Liver (tissue), 9 donors: Measurements from ENCODE around the gene GFRA1. TPM values are rescaled to one million over a fixed set of nuclear protein-coding genes. Genes with fewer than 3 reads are reported as not detected.

Source experiments
- DNase-seq: peaks from one replicate; pipeline ENCODE4 v3.0.0-alpha.2; 2017; ENCODE audit warnings: low spot score
- H3K27ac ChIP-seq, 2 donors: one replicate each; pipeline ENCODE4 v1.7.0; 2013; ENCODE audit warnings: inconsistent platforms in 2 of 2, low read length in 2 of 2, control low read depth in 1 of 2, low read depth in 1 of 2, mild to moderate bottlenecking in 1 of 2
- H3K27me3 ChIP-seq, 4 donors: one replicate each; pipeline versions ENCODE4 v1.6.1 to v1.7.0; 2013; ENCODE audit warnings: low read length in 3 of 4, inconsistent platforms in 1 of 4, mild to moderate bottlenecking in 1 of 4, moderate library complexity in 1 of 4; ENCODE audit not compliant: control insufficient read depth in 4 of 4, insufficient read depth in 4 of 4
- H3K36me3 ChIP-seq, 4 donors: one replicate each; pipeline versions ENCODE4 v1.6.1 to v1.7.0; 2013; ENCODE audit warnings: low read length in 3 of 4, mild to moderate bottlenecking in 3 of 4, low read depth in 1 of 4, moderate library complexity in 1 of 4; ENCODE audit not compliant: control insufficient read depth in 4 of 4, insufficient read depth in 3 of 4
- H3K4me1 ChIP-seq, 4 donors: one replicate each; pipeline versions ENCODE4 v1.6.1 to v1.7.0; 2013; ENCODE audit warnings: low read length in 3 of 4, mild to moderate bottlenecking in 3 of 4, moderate library complexity in 1 of 4; ENCODE audit not compliant: control insufficient read depth in 4 of 4, insufficient read depth in 4 of 4
- H3K4me3 ChIP-seq, 3 donors: one replicate each; pipeline versions ENCODE4 v1.6.1 to v1.7.0; 2013; ENCODE audit warnings: low read length in 3 of 3, control low read depth in 1 of 3, low read depth in 1 of 3, mild to moderate bottlenecking in 1 of 3
- H3K9ac ChIP-seq, 2 donors: one replicate each; pipeline ENCODE4 v1.7.0; 2013; ENCODE audit warnings: low read length in 2 of 2, mild to moderate bottlenecking in 2 of 2, moderate library complexity in 2 of 2, control low read depth in 1 of 2, low read depth in 1 of 2
- H3K9me3 ChIP-seq, 4 donors: one replicate each; pipeline versions ENCODE4 v1.6.1 to v1.7.0; 2013; ENCODE audit warnings: low read length in 3 of 4; ENCODE audit not compliant: control insufficient read depth in 4 of 4
- ATF3 ChIP-seq: IDR thresholded peaks from 2 replicates; pipeline ENCODE4 v1.6.1; 2016; ENCODE audit warnings: antibody characterized with exemption
- EGR1 ChIP-seq, 2 donors: IDR thresholded peaks; 2 replicates each; pipeline ENCODE4 v1.6.1; 2016 to 2018; ENCODE audit warnings: antibody characterized with exemption in 2 of 2, low read depth in 2 of 2
- FOXA2 ChIP-seq: IDR thresholded peaks from 2 replicates; pipeline ENCODE4 v1.6.1; 2016; ENCODE audit warnings: antibody characterized with exemption
- HNF4A ChIP-seq, 2 donors: conservative IDR thresholded peaks; 2 replicates each; pipeline ENCODE4 v1.6.1; 2016; ENCODE audit warnings: antibody characterized with exemption in 2 of 2, mild to moderate bottlenecking in 2 of 2
- JUND ChIP-seq, 2 donors: IDR thresholded peaks; 2 replicates each; pipeline ENCODE4 v1.6.1; 2016; ENCODE audit warnings: antibody characterized with exemption in 2 of 2
- NR2F2 ChIP-seq: IDR thresholded peaks from 2 replicates; pipeline ENCODE4 v1.6.1; 2016; ENCODE audit warnings: antibody characterized with exemption
- RAD21 ChIP-seq, 2 donors: IDR thresholded peaks; 2 replicates each; pipeline ENCODE4 v1.6.1; 2016; ENCODE audit warnings: antibody characterized with exemption in 2 of 2, mild to moderate bottlenecking in 2 of 2
- REST ChIP-seq: IDR thresholded peaks from 2 replicates; pipeline ENCODE4 v1.6.1; 2016; ENCODE audit warnings: antibody characterized with exemption, mild to moderate bottlenecking
- RXRA ChIP-seq, 2 donors: IDR thresholded peaks; 2 replicates each; pipeline ENCODE4 v1.6.1; 2017 to 2018; ENCODE audit warnings: antibody characterized with exemption in 2 of 2, mild to moderate bottlenecking in 1 of 2
- SP1 ChIP-seq: IDR thresholded peaks from 2 replicates; pipeline ENCODE4 v1.6.1; 2018; ENCODE audit warnings: antibody characterized with exemption, mild to moderate bottlenecking
- TAF1 ChIP-seq: conservative IDR thresholded peaks from 2 replicates; pipeline ENCODE4 v1.6.1; 2016; ENCODE audit warnings: antibody characterized with exemption, mild to moderate bottlenecking
- YY1 ChIP-seq: IDR thresholded peaks from 2 replicates; pipeline ENCODE4 v1.6.1; 2016; ENCODE audit warnings: antibody characterized with exemption, mild to moderate bottlenecking
- ZBTB33 ChIP-seq: IDR thresholded peaks from 2 replicates; pipeline ENCODE4 v1.6.1; 2016; ENCODE audit warnings: antibody characterized with exemption
- WGBS: extraction: QIAGEN DNeasy Blood & Tissue Kit; methylation state at CpG from one replicate; pipeline ENCODE4 v1.1.7; 2013; 5-methylcytosine and 5-hydroxymethylcytosine counted together
- polyA plus RNA-seq, 2 donors: library from polyadenylated mRNA; stranded (reverse) in 1 of 2; unstranded in 1 of 2; fragments of 200-250 nt in 1 of 2; fragments of >200 nt in 1 of 2; fragmentation: Nextera tagmentation in 1 of 2; extraction: Ambion mirVana in 1 of 2; gene quantifications; one replicate each; pipeline versions ENCODE4 v1.2.1 to v1.2.3, GENCODE V29; 2013 to 2015
- total RNA-seq, 2 donors: library from RNA; depleted of rRNA; stranded (reverse); fragments of >200 nt; gene quantifications; one replicate each; pipeline ENCODE4 v1.2.3, GENCODE V29; 2014
- TF ChIP-seq, protein P1 (sequence below): IDR thresholded peaks from 2 replicates; pipeline ENCODE4 v1.6.1; 2016; ENCODE audit warnings: antibody characterized with exemption
- donor health status: healthy.
- donor health status: healthy.
- donor health status: healthy.
- donor health status: healthy.
- donor health status: healthy.

The GFRA1 gene
- total and polyA plus RNA-seq, 4 donors: 14.2 to 53.6 (median 17.8) TPM

GRCh38 chr10:116197946-116198675 lies 74.9 kb downstream of the GFRA1 start:
- no peaks in the 10 kb centered on the region for H3K36me3 ChIP-seq
- H3K4me3 ChIP-seq: no peak overlapping the region
- no peak for DNase-seq
- no peaks in the 10 kb centered on the region for H3K27me3 ChIP-seq
- WGBS: 87% methylated on average over 12 of the region's 12 CpGs
- H3K9ac ChIP-seq: no peak overlapping the region
- H3K4me1 ChIP-seq: peaks cover 7 to 24% (median 12%) of the 10 kb centered on the region in 4 donors
- no peak overlapping the region for H3K27ac ChIP-seq
- TF ChIP-seq, protein P1, sequence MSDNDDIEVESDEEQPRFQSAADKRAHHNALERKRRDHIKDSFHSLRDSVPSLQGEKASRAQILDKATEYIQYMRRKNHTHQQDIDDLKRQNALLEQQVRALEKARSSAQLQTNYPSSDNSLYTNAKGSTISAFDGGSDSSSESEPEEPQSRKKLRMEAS: no peak
- no peak for TF ChIP-seq NR2F2
- TF ChIP-seq EGR1 (IDR thresholded peaks at IDR 0.05; ENCODE audit: low read depth in 2 of 2): no peak
- TF ChIP-seq SP1: no peak
- no peak for TF ChIP-seq FOXA2
- TF ChIP-seq ATF3: no peak
- no peak for TF ChIP-seq RAD21 (IDR thresholded peaks at IDR 0.05)
- no peak for TF ChIP-seq TAF1
- TF ChIP-seq JUND (IDR thresholded peaks at IDR 0.05): no peak
- peaks cover 0 to 3% (median 0%) of the 10 kb centered on the region in 4 donors for H3K9me3 ChIP-seq

- Histone ChIP-seq H3K4me3 (no peak overlapping the region), H3K27ac (no peak overlapping the region), H3K9me3 (peaks cover 0 to 3% (median 0%) of the 10 kb centered on the region in 4 donors), H3K36me3 (no peaks in the 10 kb centered on the region), H3K9ac (no peak overlapping the region), H3K27me3 (no peaks in the 10 kb centered on the region), H3K4me1 (peaks cover 2 to 26% (median 20%) of the 10 kb centered on the region in 4 donors)
- DNase-seq: no peak
- TF ChIP-seq JUND (IDR thresholded peaks at IDR 0.05) (no peak), HNF4A (conservative IDR thresholded peaks at IDR 0.05) (no peak)
- WGBS: 95% methylated on average over 4 of the region's 4 CpGs
Observed at GRCh38 chr10:116195583-116195982, 77.4 kb downstream of the GFRA1 start.

GRCh38 chr10:116195039-116195438 lies 78.0 kb downstream of the GFRA1 start:
- Histone ChIP-seq H3K9me3 (peaks cover 0 to 3% (median 0%) of the 10 kb centered on the region in 4 donors), H3K27me3 (no peaks in the 10 kb centered on the region), H3K4me3 (no peak overlapping the region), H3K4me1 (peaks cover 2 to 31% (median 21%) of the 10 kb centered on the region in 4 donors), H3K27ac (peak overlapping the region in 1 of 2 donors; percentile 88), H3K9ac (no peak overlapping the region), H3K36me3 (no peaks in the 10 kb centered on the region)
- DNase-seq: no peak
- WGBS: 96% methylated on average over 2 of the region's 2 CpGs
- TF ChIP-seq YY1: no peak

DNA sequence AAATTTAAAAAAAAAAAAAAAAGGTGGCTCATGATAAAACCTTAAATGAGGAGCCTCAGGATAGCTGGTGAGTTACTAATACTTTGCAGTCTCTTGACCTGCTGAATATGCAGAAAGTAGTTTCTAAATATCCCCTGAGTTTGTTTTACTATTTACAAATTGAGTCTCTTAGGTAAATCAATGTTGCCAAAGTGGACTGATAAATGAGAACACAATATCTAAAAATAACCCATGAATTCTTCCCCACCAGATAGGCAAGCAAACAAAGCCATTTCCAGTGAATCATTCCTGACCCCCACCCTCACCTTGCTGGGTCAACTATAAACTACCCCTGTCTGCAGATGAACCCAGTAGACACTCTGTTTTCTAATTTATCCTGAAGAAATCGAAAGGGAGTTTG lies 78.9 kb downstream of the GFRA1 start:
- H3K27ac ChIP-seq: peak overlapping the region; percentile 48 to 88
- no peak overlapping the region for H3K9ac ChIP-seq
- 52% methylated on average over 1 of the region's 1 CpG for WGBS
- no peaks in the 10 kb centered on the region for H3K36me3 ChIP-seq
- H3K9me3 ChIP-seq: peaks cover 0 to 3% (median 0%) of the 10 kb centered on the region in 4 donors
- no peaks in the 10 kb centered on the region for H3K27me3 ChIP-seq
- no peak for DNase-seq
- H3K4me3 ChIP-seq: no peak overlapping the region
- peaks cover 2 to 31% (median 21%) of the 10 kb centered on the region in 4 donors for H3K4me1 ChIP-seq
- TF ChIP-seq REST: no peak
- TF ChIP-seq NR2F2: peak; percentile 45
- no peak for TF ChIP-seq EGR1 (IDR thresholded peaks at IDR 0.05; ENCODE audit: low read depth in 2 of 2)
- TF ChIP-seq RXRA (IDR thresholded peaks at IDR 0.05): peak; percentile 79 to 83
- TF ChIP-seq JUND (IDR thresholded peaks at IDR 0.05): peak; percentile 59 to 88
- no peak for TF ChIP-seq ATF3
- TF ChIP-seq FOXA2: peak; percentile 19
- TF ChIP-seq, protein P1: no peak
- TF ChIP-seq RAD21 (IDR thresholded peaks at IDR 0.05): peak in 1 of 2 donors; percentile 28
- TF ChIP-seq SP1: peak; percentile 67
- no peak for TF ChIP-seq TAF1
- peak; percentile 54 to 66 for TF ChIP-seq HNF4A (conservative IDR thresholded peaks at IDR 0.05)
- TF ChIP-seq ZBTB33: no peak
- TF ChIP-seq YY1: peak; percentile 19
